ENCODE data around the gene TNP2.

- TF ChIP-seq, protein P1, sequence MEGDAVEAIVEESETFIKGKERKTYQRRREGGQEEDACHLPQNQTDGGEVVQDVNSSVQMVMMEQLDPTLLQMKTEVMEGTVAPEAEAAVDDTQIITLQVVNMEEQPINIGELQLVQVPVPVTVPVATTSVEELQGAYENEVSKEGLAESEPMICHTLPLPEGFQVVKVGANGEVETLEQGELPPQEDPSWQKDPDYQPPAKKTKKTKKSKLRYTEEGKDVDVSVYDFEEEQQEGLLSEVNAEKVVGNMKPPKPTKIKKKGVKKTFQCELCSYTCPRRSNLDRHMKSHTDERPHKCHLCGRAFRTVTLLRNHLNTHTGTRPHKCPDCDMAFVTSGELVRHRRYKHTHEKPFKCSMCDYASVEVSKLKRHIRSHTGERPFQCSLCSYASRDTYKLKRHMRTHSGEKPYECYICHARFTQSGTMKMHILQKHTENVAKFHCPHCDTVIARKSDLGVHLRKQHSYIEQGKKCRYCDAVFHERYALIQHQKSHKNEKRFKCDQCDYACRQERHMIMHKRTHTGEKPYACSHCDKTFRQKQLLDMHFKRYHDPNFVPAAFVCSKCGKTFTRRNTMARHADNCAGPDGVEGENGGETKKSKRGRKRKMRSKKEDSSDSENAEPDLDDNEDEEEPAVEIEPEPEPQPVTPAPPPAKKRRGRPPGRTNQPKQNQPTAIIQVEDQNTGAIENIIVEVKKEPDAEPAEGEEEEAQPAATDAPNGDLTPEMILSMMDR (IDR thresholded peaks at IDR 0.05) = no peak
- TF ChIP-seq, protein P2, sequence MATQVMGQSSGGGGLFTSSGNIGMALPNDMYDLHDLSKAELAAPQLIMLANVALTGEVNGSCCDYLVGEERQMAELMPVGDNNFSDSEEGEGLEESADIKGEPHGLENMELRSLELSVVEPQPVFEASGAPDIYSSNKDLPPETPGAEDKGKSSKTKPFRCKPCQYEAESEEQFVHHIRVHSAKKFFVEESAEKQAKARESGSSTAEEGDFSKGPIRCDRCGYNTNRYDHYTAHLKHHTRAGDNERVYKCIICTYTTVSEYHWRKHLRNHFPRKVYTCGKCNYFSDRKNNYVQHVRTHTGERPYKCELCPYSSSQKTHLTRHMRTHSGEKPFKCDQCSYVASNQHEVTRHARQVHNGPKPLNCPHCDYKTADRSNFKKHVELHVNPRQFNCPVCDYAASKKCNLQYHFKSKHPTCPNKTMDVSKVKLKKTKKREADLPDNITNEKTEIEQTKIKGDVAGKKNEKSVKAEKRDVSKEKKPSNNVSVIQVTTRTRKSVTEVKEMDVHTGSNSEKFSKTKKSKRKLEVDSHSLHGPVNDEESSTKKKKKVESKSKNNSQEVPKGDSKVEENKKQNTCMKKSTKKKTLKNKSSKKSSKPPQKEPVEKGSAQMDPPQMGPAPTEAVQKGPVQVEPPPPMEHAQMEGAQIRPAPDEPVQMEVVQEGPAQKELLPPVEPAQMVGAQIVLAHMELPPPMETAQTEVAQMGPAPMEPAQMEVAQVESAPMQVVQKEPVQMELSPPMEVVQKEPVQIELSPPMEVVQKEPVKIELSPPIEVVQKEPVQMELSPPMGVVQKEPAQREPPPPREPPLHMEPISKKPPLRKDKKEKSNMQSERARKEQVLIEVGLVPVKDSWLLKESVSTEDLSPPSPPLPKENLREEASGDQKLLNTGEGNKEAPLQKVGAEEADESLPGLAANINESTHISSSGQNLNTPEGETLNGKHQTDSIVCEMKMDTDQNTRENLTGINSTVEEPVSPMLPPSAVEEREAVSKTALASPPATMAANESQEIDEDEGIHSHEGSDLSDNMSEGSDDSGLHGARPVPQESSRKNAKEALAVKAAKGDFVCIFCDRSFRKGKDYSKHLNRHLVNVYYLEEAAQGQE (IDR thresholded peaks at IDR 0.05; ENCODE audit: insufficient read depth in 1 of 2, low read depth in 2 of 2, low read length in 1 of 2) = no peak
- no peak for TF ChIP-seq TCF7L2 (IDR thresholded peaks at IDR 0.05; ENCODE audit: low read depth, low read length)
Observed at GRCh38 chr16:11229432-11229831, 39.7 kb downstream of the TNP2 start.

Measured in Panc1 (cell line).